MM.1S (cell line): ENCODE data around the gene VSX1.

Experiments used
- DNase-seq: peaks from one replicate; pipeline ENCODE4 v3.0.0-alpha.2; 2015
- H2AFZ ChIP-seq: fragments of 300-600 bp; sonication (generic); 2 replicates; pipeline ENCODE4 v1.6.0; 2016; ENCODE audit warnings: antibody characterized with exemption, low read length
- H3F3A ChIP-seq: fragments of 300-600 bp; sonication (generic); 2 replicates; pipeline ENCODE4 v1.6.1; 2016; ENCODE audit warnings: mild to moderate bottlenecking, antibody characterized with exemption, low read length, moderate library complexity, mixed read lengths; ENCODE audit not compliant: insufficient read depth
- H3K27ac ChIP-seq: fragments of 300-600 bp; sonication (generic); 2 replicates; pipeline ENCODE4 v1.5.1; 2016; ENCODE audit warnings: mild to moderate bottlenecking, low read length
- H3K27me3 ChIP-seq: fragments of 300-600 bp; sonication (generic); replicated peaks from 2 replicates; pipeline ENCODE4 v1.6.0; 2016; ENCODE audit warnings: low read length; ENCODE audit not compliant: insufficient read depth
- H3K36me3 ChIP-seq: fragments of 300-600 bp; sonication (generic); replicated peaks from 2 replicates; pipeline ENCODE4 v1.6.1; 2016; ENCODE audit warnings: mild to moderate bottlenecking, low read length, mixed read lengths; ENCODE audit not compliant: insufficient read depth
- H3K4me1 ChIP-seq: fragments of 300-600 bp; sonication (generic); 2 replicates; pipeline ENCODE4 v1.6.1; 2016; ENCODE audit warnings: low read length, mixed read lengths
- H3K4me2 ChIP-seq: fragments of 300-600 bp; sonication (generic); 2 replicates; pipeline ENCODE4 v1.6.0; 2016; ENCODE audit warnings: low read depth, low read length
- H3K4me3 ChIP-seq: fragments of 300-600 bp; sonication (generic); 2 replicates; pipeline ENCODE4 v1.5.1; 2016; ENCODE audit warnings: low read length, mixed read lengths
- H3K79me2 ChIP-seq: fragments of 300-600 bp; sonication (generic); 2 replicates; pipeline ENCODE4 v1.6.1; 2016; ENCODE audit warnings: mixed run types, low read length, mixed read lengths
- H3K9ac ChIP-seq: fragments of 300-600 bp; sonication (generic); 2 replicates; pipeline ENCODE4 v1.6.1; 2016; ENCODE audit warnings: low read length, mixed read lengths
- H3K9me2 ChIP-seq: fragments of 300-600 bp; sonication (generic); replicated peaks from 2 replicates; pipeline ENCODE4 v1.6.1; 2016; ENCODE audit warnings: mild to moderate bottlenecking, low read length, mixed read lengths; ENCODE audit not compliant: insufficient read depth
- H3K9me3 ChIP-seq: fragments of 300-600 bp; sonication (generic); replicated peaks from 2 replicates; pipeline ENCODE4 v1.6.1; 2016; ENCODE audit warnings: mild to moderate bottlenecking, low read length, mixed read lengths; ENCODE audit not compliant: insufficient read depth
- H4K20me1 ChIP-seq: fragments of 300-600 bp; sonication (generic); 2 replicates; pipeline ENCODE4 v1.6.1; 2016; ENCODE audit warnings: mild to moderate bottlenecking, low read length, moderate library complexity, mixed read lengths; ENCODE audit not compliant: insufficient read depth
- CTCF ChIP-seq: fragments of 300-600 bp; sonication (generic); IDR thresholded peaks from 2 replicates; pipeline ENCODE4 v1.5.1; 2016; ENCODE audit warnings: antibody characterized with exemption, low read length, mixed read lengths
- EZH2 ChIP-seq: fragments of 300-600 bp; sonication (generic); optimal IDR thresholded peaks from 2 replicates; pipeline ENCODE3; 2017; ENCODE audit warnings: low read depth, mild to moderate bottlenecking, antibody characterized with exemption, low read length, mixed read lengths
- EZH2phosphoT487 ChIP-seq: fragments of 300-600 bp; sonication (generic); IDR thresholded peaks from 2 replicates; pipeline ENCODE4 v1.6.1; 2018; ENCODE audit warnings: antibody characterized with exemption, low read length

Gene VSX1

GRCh38 chr20:25072226-25072811 is 9.6 kb downstream of the VSX1 start:
- no peak overlapping the region for H3K27ac ChIP-seq
- no peak for DNase-seq
- H3K9ac ChIP-seq: no peak overlapping the region
- H3K36me3 ChIP-seq: no peaks in the 10 kb centered on the region
- H3K4me1 ChIP-seq: peaks cover 18% of the 10 kb centered on the region
- H3K4me3 ChIP-seq: no peak overlapping the region
- no peaks in the 10 kb centered on the region for H3K9me3 ChIP-seq
- H3F3A ChIP-seq: no peaks in the 10 kb centered on the region
- no peak overlapping the region for H3K4me2 ChIP-seq
- H3K79me2 ChIP-seq: no peaks in the 10 kb centered on the region
- TF ChIP-seq EZH2phosphoT487: no peak
- TF ChIP-seq CTCF: no peak
- no peak for TF ChIP-seq EZH2
- no peaks in the 10 kb centered on the region for H3K9me2 ChIP-seq
- H4K20me1 ChIP-seq: no peaks in the 10 kb centered on the region
- no peak overlapping the region for H2AFZ ChIP-seq
- H3K27me3 ChIP-seq: no peaks in the 10 kb centered on the region

GRCh38 chr20:25071734-25072133 is 10.2 kb downstream of the VSX1 start:
- Histone ChIP-seq H2AFZ (no peak overlapping the region), H3K9me2 (no peaks in the 10 kb centered on the region), H4K20me1 (no peaks in the 10 kb centered on the region), H3K9me3 (no peaks in the 10 kb centered on the region), H3K4me2 (no peak overlapping the region), H3F3A (no peaks in the 10 kb centered on the region), H3K9ac (no peak overlapping the region), H3K27ac (no peak overlapping the region), H3K36me3 (no peaks in the 10 kb centered on the region), H3K4me1 (peaks cover 15% of the 10 kb centered on the region), H3K79me2 (no peaks in the 10 kb centered on the region), H3K27me3 (no peaks in the 10 kb centered on the region), H3K4me3 (no peak overlapping the region)
- TF ChIP-seq EZH2 (no peak), CTCF (no peak), EZH2phosphoT487 (no peak)
- DNase-seq: no peak

- H3K9me2 ChIP-seq: no peaks in the 10 kb centered on the region
- H3K27ac ChIP-seq: no peak overlapping the region
- peaks cover 4% of the 10 kb centered on the region; the same call in 1 of the 2 replicates for H3F3A ChIP-seq
- H3K27me3 ChIP-seq: no peaks in the 10 kb centered on the region
- no peak for DNase-seq
- no peaks in the 10 kb centered on the region for H3K9me3 ChIP-seq
- H3K4me2 ChIP-seq: no peak overlapping the region
- TF ChIP-seq CTCF: no peak
- TF ChIP-seq EZH2: no peak
- TF ChIP-seq EZH2phosphoT487: no peak
- no peak overlapping the region for H2AFZ ChIP-seq
- H3K4me1 ChIP-seq: peaks cover 13% of the 10 kb centered on the region
- H3K36me3 ChIP-seq: no peaks in the 10 kb centered on the region
- H3K79me2 ChIP-seq: no peaks in the 10 kb centered on the region
- no peak overlapping the region for H3K4me3 ChIP-seq
- no peaks in the 10 kb centered on the region for H4K20me1 ChIP-seq
- H3K9ac ChIP-seq: no peak overlapping the region
Observed at GRCh38 chr20:25070821-25071473, 11.0 kb downstream of the VSX1 start.
